Measurements from ENCODE around the gene EYS. TPM values are rescaled to one million over a fixed set of nuclear protein-coding genes. Genes with fewer than 3 reads are reported as not detected.

EYS gene
- total RNA-seq, 1 donor from 2014 or later: not detected

- no peaks in the 10 kb centered on the region for H3K4me1 ChIP-seq
- ATAC-seq (no peak), DNase-seq (no peak)
- no peak overlapping the region for H3K4me3 ChIP-seq
- no peaks in the 10 kb centered on the region for H3K27me3 ChIP-seq (ENCODE audit: low read depth)
- intact Hi-C loops (cut with DNase I): no loop called here
- no peaks in the 10 kb centered on the region for H3K9me3 ChIP-seq
- TF ChIP-seq CTCF (IDR thresholded peaks at IDR 0.05): no peak
- no peaks in the 10 kb centered on the region for H3K36me3 ChIP-seq
- H3K27ac ChIP-seq: no peak overlapping the region
These were observed 1920.0 kb downstream of the EYS start for GRCh38 chr6:63787021-63787420.

GRCh38 chr6:63785006-63785405 is 1922.0 kb downstream of the EYS start:
- DNase-seq (no peak), ATAC-seq (no peak)
- intact Hi-C loops (cut with DNase I): no loop called here
- Histone ChIP-seq H3K27ac (no peak overlapping the region), H3K36me3 (no peaks in the 10 kb centered on the region), H3K4me1 (no peaks in the 10 kb centered on the region), H3K9me3 (no peaks in the 10 kb centered on the region), H3K4me3 (no peak overlapping the region), H3K27me3 (ENCODE audit: low read depth) (no peaks in the 10 kb centered on the region)
- TF ChIP-seq CTCF (IDR thresholded peaks at IDR 0.05): no peak

- H3K9me3 ChIP-seq: no peaks in the 10 kb centered on the region
- no peak overlapping the region for H3K4me3 ChIP-seq
- no peak overlapping the region for H3K27ac ChIP-seq
- ATAC-seq (no peak), DNase-seq (no peak)
- H3K4me1 ChIP-seq: no peaks in the 10 kb centered on the region
- TF ChIP-seq CTCF (IDR thresholded peaks at IDR 0.05): no peak
- H3K27me3 ChIP-seq (ENCODE audit: low read depth): no peaks in the 10 kb centered on the region
- intact Hi-C loops (cut with DNase I): no loop called here
- no peaks in the 10 kb centered on the region for H3K36me3 ChIP-seq
These were observed 1923.9 kb downstream of the EYS start for GRCh38 chr6:63783096-63783495.

- Histone ChIP-seq H3K4me1 (no peaks in the 10 kb centered on the region), H3K27me3 (ENCODE audit: low read depth) (no peaks in the 10 kb centered on the region), H3K9me3 (no peaks in the 10 kb centered on the region), H3K4me3 (no peak overlapping the region), H3K36me3 (no peaks in the 10 kb centered on the region), H3K27ac (no peak overlapping the region)
- no peak for ATAC-seq
- intact Hi-C loops (cut with DNase I): no loop called here
- DNase-seq: no peak
- no peak for TF ChIP-seq CTCF (IDR thresholded peaks at IDR 0.05)
These were observed 1932.1 kb downstream of the EYS start for GRCh38 chr6:63774961-63775360.

- Histone ChIP-seq H3K4me3 (no peak overlapping the region), H3K27me3 (ENCODE audit: low read depth) (no peaks in the 10 kb centered on the region), H3K4me1 (no peaks in the 10 kb centered on the region), H3K36me3 (no peaks in the 10 kb centered on the region), H3K27ac (no peak overlapping the region), H3K9me3 (no peaks in the 10 kb centered on the region)
- no peak for TF ChIP-seq CTCF (IDR thresholded peaks at IDR 0.05)
- intact Hi-C loops (cut with DNase I): no loop called here
- DNase-seq: no peak
- no peak for ATAC-seq
These were observed 1933.8 kb downstream of the EYS start for GRCh38 chr6:63773200-63773599.

GRCh38 chr6:63765828-63766227 is 1941.2 kb downstream of the EYS start:
- no peak for TF ChIP-seq CTCF (IDR thresholded peaks at IDR 0.05)
- ATAC-seq: no peak
- intact Hi-C loops (cut with DNase I): no loop called here

More at GRCh38 chr6:63765828-63766227, 1941.2 kb downstream of the EYS start:
- peaks cover 7% of the 10 kb centered on the region for H3K9me3 ChIP-seq
- H3K27me3 ChIP-seq (ENCODE audit: low read depth): no peaks in the 10 kb centered on the region
- no peak overlapping the region for H3K4me3 ChIP-seq
- H3K4me1 ChIP-seq: no peaks in the 10 kb centered on the region
- no peak for DNase-seq
- H3K27ac ChIP-seq: no peak overlapping the region
- no peaks in the 10 kb centered on the region for H3K36me3 ChIP-seq
